Adrenal gland (tissue), 5 donors: ENCODE results near the gene TEX22.

Experiments
- POLR2A ChIP-seq, 2 donors: fragments of 450-650 bp; IDR thresholded peaks; one replicate each; pipeline ENCODE4 v1.6.1; 2017; ENCODE audit warnings: antibody characterized with exemption in 2 of 2, mild to moderate bottlenecking in 2 of 2, moderate library complexity in 1 of 2
- TF ChIP-seq, protein P1 (sequence below), 6 experiments: fragments of 450-650 bp in 4 of 6; fragments of 200-600 bp in 2 of 6; sonication (generic) in 1 of 6; IDR thresholded peaks; 1 replicate in 5 of 6; 2 replicates in 1 of 6; pipeline versions ENCODE4 v1.5.1 to v1.8.0; 2016 to 2021; ENCODE audit warnings: antibody characterized with exemption in 6 of 6, mild to moderate bottlenecking in 2 of 6, moderate library complexity in 1 of 6
- donor health status: DM: no; HTN: no; CAD: no.

DNA sequence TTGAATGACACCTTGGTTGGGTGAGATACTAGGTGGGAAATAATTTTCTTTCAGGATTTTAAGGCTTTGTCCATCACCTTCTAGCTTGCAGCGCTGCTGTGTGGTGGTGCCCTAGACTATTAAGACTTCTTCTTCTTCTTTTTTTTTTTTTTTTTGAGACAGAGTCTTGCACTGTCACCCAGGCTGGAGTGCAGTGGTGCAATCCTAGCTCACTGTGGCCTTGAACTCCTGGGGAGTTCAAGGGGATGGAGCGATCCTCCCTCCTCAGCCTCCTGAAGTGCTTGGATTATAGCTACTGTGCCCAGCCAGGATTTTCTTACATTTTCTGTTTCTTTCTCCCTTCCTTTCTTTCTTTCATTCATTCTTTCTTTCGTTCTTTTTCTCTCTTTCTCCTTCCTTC, 11.0 kb downstream of the TEX22 start:
- TF ChIP-seq, protein P1, sequence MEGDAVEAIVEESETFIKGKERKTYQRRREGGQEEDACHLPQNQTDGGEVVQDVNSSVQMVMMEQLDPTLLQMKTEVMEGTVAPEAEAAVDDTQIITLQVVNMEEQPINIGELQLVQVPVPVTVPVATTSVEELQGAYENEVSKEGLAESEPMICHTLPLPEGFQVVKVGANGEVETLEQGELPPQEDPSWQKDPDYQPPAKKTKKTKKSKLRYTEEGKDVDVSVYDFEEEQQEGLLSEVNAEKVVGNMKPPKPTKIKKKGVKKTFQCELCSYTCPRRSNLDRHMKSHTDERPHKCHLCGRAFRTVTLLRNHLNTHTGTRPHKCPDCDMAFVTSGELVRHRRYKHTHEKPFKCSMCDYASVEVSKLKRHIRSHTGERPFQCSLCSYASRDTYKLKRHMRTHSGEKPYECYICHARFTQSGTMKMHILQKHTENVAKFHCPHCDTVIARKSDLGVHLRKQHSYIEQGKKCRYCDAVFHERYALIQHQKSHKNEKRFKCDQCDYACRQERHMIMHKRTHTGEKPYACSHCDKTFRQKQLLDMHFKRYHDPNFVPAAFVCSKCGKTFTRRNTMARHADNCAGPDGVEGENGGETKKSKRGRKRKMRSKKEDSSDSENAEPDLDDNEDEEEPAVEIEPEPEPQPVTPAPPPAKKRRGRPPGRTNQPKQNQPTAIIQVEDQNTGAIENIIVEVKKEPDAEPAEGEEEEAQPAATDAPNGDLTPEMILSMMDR (IDR thresholded peaks at IDR 0.05), result no peak
- no peak for TF ChIP-seq POLR2A (IDR thresholded peaks at IDR 0.05)
